Left renal cortex interstitium (tissue), 4 donors: ENCODE data around the gene CALY. TPM values are rescaled to one million over a fixed set of nuclear protein-coding genes. Genes with fewer than 3 reads are reported as not detected.
"Not testable (repeated sequence)": the region's sequence is repeated elsewhere in the genome, so short reads cannot be mapped to it uniquely, and the experiment has no call there.

Experiments used
- DNase-seq, 4 donors: peaks; one replicate each; pipeline ENCODE4 v3.0.0-alpha.2; 2013; ENCODE audit warnings: low read depth in 4 of 4, low spot score in 2 of 4, missing footprints in 1 of 4
- polyA plus RNA-seq, 4 donors: library from polyadenylated mRNA; unstranded; fragments of 120-200 nt; gene quantifications; one replicate each; pipeline ENCODE4 v1.2.1, GENCODE V29; 2013; ENCODE audit not compliant: insufficient read length in 4 of 4

The CALY gene
- polyA plus RNA-seq, 4 donors: 0.31 to 0.73 TPM; not detected in 2

DNA sequence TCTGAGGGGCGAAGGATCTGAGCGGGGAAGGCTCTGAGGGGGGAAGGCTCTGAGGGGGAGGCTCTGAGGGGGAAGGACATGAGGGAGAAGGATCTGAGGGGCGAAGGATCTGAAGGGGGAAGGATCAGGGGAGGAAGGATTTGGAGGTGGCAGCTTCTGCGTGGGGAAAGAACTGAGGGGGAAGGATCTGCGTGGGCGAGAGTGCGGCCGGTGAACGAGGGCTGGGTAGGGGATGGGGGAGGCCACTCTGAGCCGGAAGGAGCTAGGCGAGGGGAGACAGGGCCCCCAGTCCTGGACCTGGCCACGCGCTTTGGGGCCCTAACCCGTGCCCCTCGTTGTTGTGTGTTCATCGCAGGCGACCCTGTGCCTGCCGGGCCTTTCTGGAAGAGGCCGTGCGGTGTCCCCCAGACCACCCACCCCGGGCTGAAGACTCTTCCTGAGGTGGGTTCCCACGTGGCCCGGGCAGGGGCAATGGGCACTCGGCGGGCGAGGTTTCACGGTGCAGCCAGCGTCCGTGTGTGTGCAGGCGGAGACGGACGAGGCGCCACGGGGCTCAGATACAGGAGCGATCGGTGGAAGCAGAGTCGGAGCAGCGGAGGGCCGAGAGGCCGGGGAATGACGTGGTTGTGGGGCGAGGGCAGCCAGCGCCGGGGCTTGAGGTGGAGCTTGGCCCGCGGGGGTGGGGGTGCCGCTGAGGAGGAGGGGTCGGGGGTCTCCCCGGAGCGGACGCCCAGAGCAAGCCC, 2.0 kb downstream of the CALY start:
- no peak for DNase-seq

- no peak for DNase-seq
These were observed 3.6 kb downstream of the CALY start for GRCh38 chr10:133332936-133333699.

DNA sequence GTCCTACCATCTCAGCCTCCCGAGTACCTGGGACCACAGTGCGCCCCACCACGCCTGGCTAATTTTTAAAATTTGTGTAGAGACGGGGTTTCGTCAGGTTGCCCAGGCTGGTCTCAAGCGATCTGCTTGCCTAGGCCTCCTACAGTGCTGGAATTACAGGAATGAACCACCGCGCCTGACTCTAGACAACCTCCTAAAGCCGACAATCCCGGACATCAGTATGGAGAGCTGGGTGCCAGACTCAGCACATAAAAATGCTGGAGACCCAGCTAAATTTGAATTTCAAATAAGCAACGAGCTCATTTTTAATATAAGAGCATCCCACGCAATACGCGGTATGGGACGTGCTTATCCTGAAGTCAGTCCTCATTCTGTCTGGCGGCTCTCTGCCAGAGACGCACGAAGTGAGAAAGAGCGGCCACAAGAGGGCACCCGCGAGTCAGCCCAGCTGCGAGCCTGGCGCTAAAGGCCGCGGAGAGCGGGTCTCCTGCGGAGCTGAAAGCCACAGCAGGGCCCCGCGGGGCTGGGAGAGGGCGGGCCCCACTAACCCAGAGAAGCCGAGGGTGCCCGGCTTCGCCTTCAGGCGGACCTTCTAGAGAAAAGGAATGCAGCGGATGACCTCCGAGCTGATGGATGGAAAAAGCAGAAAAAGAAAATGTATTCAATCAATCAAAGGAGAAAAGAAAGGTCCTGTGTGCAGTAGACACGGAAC, 7.0 kb downstream of the CALY start:
- peak in 2 of 4 donors; percentile 64 to 75 for DNase-seq

- no peak for DNase-seq
These were observed 8.0 kb downstream of the CALY start for GRCh38 chr10:133328358-133329343.

GRCh38 chr10:133327651-133328357, 8.9 kb downstream of the CALY start:
- DNase-seq: no peak

DNA sequence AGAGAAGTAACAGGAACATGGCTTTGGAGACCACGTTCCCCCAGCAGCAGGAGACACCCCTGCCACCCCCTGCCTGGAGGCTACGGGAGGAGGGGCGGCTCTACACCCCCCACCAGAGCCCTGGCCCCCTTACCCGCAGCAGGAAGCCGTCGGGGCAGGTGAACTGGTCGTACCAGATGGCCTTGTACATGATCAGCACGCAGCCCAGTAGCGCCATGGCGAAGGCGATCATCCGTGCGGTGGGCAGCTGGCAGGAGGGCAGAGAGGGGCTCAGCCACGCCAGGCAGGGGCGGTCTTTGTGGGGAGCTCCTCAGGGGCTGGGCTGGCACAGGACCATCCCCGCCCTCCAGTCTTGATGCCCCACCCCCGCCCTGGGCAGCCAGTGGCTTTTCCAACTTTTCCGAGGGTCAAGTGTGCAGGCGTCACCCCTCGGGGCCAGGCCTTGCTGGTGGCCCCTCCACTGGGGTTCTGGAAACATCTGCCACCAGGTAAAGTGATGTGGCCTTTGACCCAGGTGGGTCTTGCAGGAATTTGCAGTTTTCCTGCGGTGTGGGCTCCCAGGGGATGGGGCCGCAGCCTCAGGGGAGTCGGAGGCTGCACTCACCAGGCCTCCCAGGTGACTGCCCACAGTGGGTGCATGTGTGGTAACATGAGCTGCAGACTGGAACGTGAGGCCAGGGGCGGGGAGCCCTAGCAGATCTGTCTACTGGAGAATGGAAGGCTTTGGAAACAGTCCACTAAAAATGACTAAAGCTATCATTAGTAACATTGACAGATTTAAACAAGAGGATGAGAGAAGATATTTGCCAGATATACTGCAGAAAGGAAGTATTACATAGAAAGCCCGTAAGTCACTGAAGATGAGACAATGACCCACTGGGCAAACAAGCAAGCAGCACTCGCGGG, 9.7 kb downstream of the CALY start:
- DNase-seq: no peak

GRCh38 chr10:133326223-133326551, 10.5 kb downstream of the CALY start:
- no peak for DNase-seq

DNA sequence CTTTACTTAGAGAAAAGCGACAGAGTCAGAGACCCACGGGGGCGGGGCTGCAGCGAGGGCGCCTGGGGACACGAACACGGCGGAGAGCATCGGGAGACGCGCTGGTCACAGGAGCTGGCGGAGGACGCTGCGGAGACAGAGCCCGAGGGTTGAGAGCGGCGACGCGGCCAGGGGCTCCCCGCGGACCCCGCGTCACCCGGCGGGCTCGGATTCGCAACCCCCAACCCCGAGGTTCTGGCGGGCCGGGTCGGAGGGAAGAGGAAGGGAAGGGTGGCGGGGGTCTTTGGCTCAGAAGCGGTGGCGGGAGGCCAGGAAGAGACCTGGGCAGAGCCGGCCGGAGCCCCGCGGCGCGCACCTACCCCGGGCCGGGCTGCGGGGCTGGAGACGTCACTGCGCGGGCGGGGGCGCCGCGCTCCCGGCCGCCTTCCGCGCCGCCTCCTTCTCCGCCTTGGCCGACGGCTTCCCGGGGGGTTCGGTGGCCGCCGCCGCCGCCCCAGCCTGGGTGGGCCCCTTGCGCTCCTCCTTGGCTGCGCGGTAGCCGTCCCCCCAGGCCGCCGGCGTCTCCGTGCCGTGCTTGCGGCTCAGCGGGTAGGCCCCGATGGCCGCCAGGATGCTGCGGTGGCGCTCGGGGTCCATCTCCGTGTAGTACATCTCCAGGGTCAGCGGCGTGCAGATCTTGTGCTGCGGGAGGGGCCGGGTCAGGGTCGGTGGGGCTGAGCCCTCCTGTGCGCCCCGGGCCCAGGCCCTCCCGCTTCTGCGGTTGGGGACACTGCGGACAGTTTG, 11.1 kb downstream of the CALY start:
- DNase-seq: no peak

- DNase-seq: no peak
These were observed 11.8 kb downstream of the CALY start for GRCh38 chr10:133324857-133325260.

DNA sequence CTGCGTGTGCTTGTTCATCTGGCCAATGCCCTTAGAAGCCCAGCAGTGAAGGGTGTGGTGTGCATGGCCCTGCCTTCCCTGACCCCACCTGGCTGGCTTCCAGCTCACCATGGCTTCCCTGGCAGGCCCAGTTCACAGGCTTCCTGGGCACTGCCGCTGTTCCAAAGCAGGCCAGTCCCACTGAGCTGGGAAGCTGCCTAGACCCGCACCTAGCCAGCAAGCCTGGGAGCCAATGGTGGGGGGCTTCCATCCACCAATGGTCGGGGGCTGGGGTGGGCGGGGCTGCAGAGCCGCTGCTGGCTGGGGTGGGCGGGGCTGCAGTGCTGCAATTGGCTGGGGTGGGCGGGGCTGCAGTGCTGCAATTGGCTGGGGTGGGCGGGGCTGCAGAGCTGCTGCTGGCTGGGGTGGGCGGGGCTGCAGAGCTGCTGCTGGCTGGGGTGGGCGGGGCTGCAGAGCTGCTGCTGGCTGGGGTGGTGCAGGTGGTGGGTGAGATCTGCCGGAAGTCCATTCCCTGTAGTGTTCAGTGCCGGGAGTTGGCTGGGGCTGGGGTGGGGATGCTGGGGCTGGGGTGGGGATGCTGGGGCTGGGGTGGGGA, 12.4 kb downstream of the CALY start:
- DNase-seq: no peak

GRCh38 chr10:133322064-133322709, 14.5 kb downstream of the CALY start:
- not testable (repeated sequence) for DNase-seq

DNA sequence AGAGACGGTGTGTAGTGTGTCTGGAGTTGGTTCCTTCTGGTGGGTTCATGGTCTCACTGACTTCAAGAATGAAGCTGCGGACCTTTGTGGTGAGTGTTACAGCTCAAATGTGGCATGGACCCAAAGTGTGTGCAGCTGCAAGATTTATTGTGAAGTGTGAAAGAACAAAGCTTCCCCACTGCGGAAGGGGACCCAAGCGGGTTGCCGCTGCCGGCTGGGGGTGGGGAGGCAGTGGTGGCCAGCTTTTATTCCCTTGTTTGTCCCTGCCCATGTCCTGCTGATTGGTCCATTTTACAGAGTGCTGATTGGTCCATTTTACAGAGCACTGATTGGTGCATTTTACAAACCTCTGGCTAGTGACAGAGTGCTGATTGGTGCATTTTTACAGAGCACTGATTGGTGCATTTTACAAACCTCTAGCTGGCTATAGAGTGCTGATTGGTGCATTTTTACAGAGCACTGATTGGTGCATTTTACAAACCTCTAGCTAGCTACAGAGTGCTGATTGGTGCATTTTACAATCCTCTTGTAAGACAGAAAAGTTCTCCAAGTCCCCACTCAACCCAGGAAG, 15.8 kb downstream of the CALY start:
- DNase-seq: not testable (repeated sequence)

DNA sequence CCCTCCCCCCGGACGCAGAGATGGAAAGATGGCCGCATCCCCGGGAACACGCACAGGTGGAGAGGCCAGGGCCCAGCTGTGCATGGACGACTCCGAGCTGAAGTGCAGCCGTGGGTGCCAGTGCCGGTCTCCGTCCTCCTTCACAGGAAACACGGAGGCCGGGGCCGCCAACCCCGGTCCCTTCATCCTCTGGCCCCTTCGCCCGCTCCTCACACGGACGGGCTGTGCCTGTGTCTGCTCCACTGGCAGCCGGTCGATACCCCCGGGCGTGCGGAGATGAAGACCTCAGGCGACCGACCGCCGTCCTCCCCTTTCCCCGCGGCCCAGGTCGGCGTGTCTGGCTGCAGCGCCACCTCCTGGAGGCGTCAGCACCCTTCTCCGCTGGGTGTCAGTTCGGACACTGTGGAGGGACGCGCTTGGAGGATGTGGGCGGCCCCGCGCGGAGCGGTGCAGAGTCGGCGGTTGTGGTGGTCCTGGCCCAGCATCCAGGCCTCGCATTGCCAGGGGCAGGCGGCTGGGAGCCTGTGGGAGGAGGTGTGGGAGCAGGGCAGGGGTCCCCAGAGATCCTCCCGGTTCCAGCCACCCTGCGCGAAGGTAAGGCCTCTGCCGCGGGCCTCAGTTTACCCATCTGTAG, 18.1 kb downstream of the CALY start:
- DNase-seq: no peak

DNA sequence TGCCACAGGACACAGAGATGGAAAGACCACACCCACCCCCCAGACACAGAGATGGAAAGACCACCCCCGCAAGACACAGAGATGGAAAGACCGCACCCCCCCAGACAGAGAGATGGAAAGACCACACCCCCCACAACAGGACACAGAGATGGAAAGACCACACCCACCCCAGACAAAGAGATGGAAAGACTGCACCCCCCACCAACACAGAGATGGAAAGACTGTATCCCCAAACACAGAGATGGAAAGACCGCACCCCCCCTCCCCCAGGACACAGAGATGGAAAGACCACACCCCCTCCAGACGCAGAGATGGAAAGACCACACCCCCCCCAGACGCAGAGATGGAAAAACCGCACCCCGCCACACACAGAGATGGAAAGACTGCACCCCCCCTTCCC, 20.0 kb downstream of the CALY start:
- DNase-seq: no peak

DNA sequence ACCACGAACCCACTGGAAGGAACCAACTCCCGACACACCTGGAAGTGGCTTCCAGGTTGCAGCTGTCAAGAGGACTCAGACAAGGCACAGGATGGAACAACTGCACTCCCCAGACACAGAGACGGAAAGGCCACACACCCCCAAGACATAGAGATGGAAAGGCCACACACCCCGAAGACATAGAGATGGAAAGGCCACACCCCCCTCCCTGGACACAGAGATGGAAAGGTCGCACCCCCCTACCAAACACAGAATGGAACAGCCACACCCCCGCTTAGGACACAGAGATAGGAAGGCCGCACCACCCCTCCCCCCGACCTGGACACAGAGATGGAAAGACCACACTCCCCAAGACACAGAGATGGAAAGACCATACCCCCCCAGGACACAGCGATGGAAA, 20.4 kb downstream of the CALY start:
- no peak for DNase-seq

DNA sequence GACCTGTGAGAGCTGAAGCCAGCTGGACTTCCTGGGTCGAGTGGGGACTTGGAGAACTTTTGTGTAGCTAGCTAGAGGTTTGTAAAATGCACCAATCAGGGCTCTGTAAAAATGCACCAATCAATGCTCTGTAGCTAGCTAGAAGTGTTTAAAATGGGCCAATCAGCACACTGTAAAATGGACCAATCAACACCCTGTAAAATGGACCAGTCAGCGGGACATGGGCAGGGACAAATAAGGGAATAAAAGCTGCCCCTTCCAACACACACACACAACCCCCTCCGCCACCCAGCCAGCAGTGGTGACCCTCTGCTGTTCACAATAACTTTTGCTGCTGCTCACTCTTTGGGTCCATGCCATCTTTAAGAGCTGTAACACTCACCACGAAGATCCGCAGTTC, 20.8 kb downstream of the CALY start:
- DNase-seq: no peak
